GM21737 (cell line): ENCODE results near the gene PPDPF.

Source experiments
- ATAC-seq: cut with Tn5 transposase; IDR thresholded peaks from one replicate; pipeline ENCODE4 v1.9.1; 2021; ENCODE audit warnings: mild to moderate bottlenecking, moderate library complexity; ENCODE audit not compliant: unreplicated experiment

PPDPF gene

DNA sequence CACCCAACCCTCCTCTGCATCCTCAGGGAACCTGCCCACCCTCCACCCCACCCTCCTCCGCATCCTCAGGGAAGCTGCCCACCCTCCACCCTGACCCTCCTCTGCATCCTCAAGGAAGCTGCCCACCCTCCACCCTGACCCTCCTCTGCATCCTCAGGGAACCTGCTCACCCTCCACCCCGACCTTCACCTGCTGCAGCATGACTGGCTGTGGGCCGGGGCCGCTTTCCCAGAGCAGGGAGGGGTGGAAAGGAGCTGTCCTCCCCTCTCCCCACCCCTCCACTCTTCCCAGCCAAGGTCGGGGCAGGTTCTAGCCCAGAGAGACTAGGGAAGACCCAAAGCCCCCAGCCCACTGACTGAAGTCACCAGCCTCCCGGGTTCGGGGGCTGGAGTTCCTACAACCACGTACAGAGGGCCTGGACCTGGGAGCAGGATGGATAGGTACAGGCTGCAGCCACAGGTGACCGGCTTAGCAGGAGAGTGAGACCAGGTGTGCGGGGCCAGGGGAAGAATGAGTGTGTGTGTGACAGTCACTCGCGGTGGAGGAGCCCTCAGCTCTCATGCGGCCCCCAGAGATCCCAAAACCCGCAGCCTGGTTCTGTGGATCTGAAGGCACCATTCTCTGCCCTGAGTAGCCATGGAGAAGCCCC lies 33.3 kb upstream of the PPDPF start:
- ATAC-seq, result no peak

DNA sequence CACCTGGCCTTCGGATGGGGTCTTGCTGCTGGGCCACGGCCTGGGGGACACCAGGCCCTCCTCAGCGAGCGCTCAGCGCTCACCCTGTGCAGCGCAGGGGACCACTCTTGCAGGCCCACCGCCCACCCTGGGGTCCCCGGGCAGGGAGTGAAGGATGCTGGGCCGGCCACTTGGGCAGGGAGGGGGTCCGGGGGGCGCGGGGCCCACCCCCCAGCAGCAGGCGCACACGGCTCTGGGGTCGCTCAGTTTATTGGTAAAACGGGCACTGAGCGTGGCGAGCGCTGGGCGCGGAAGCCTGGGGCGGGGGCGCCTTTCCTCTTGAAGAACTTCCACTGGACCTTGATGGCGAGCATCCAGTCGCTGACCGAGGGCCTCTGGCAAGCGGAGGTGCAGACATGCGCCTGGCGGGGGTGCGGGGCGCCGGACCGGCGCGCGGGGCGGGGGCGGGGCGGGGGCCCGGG lies 32.8 kb upstream of the PPDPF start:
- no peak for ATAC-seq

- ATAC-seq, result no peak
Observed at GRCh38 chr20:63488315-63489251, 32.0 kb upstream of the PPDPF start.

DNA sequence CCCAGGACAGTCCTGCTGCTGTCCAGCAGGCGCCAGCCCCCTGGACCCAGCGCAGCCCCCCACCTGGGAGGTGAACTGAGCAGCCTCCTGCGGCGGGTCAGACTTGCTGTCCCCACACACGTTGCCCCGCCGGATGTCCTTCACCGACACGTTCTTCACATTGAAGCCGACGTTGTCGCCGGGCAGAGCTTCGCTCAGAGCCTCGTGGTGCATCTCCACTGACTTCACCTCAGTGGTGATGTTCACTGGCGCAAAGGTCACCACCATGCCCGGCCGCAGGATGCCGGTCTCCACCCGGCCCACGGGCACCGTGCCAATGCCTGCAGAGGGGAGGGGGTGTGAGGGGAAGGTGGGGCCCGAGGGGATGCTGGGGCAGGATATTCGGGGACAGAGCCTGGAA lies 30.1 kb upstream of the PPDPF start:
- no peak for ATAC-seq

DNA sequence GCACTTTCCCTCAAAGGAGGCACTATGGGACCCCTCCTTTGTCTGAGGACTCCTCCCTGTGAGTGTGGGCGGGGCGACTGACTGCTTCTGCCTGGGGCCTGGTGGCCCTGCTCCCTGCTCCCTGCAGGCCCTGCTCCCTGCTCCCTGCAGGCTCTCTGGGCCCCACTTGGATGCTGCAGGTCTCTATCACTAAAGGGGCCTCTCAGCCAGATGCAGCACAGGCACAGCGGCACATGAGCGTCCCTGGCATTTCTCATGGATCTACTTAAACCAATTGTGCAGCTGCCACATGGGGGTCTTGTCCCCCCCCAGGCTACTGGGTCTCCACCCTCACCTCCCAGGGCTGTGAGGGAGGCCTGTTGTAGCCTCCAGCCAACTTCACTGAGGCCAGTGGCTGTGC lies 29.5 kb upstream of the PPDPF start:
- ATAC-seq, result no peak

DNA sequence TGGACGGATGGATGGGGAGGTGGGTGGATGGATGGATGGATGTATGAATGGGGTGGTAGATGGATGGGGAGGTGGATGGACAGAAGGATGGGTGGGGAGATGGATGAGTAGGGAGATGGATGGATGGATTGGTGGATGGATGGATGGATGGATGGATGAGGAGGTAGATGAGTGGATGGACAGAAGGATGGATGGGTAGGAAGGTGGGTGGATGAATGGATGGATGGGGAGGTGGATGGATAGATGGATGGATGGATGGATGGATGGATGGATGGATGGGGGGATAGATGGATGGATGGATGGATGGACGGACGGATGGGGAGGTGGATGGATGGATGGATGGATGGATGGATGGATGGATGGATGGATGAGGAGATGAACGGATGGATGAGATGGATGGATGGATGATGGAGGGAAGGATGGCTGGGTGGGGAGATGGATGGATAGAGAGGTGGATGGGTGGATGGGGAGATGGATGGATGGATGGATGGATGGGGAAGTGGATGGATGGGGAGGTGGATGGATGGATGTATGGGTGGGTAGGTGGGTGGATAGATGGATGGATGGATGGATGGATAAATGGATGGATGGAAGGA lies 28.8 kb upstream of the PPDPF start:
- ATAC-seq, result no peak

GRCh38 chr20:63492518-63492917 lies 28.0 kb upstream of the PPDPF start:
- ATAC-seq, result no peak

DNA sequence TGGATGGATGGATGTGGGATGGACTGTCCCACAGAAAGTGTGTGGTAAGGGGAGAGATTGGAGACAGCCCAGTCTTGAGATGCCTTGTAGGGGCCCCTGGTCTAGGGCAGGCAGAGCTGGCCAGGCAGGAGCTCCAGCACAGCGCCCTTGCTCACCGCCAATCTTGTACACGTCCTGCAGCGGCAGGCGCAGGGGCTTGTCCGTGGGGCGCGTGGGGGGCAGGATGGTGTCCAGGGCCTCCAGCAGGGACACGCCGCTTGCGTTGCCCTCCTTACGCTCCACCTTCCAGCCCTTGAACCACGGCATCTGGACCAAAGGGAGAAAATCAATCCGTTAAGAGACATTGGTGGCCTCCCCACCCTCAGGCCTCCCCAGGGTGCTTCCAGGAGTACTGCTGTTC lies 27.6 kb upstream of the PPDPF start:
- no peak for ATAC-seq

GRCh38 chr20:63493563-63494020 lies 27.0 kb upstream of the PPDPF start:
- ATAC-seq, result no peak

DNA sequence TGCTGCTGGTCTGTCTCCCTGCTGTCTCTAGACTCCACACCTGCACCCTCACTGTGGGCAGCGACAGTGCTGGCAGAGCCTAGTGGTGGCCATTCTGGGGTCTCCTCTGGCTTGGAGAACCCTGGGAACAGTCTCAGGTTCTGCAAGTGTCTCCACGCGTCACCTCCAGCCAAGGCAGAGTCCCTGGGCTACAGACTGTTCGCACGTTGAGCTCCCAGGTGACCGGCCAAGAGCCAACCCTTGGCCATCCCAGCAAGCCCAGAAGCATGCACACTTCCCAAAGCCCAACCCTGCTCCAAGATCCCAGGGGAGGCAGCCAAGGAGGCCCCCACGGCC lies 26.5 kb upstream of the PPDPF start:
- ATAC-seq, result no peak

DNA sequence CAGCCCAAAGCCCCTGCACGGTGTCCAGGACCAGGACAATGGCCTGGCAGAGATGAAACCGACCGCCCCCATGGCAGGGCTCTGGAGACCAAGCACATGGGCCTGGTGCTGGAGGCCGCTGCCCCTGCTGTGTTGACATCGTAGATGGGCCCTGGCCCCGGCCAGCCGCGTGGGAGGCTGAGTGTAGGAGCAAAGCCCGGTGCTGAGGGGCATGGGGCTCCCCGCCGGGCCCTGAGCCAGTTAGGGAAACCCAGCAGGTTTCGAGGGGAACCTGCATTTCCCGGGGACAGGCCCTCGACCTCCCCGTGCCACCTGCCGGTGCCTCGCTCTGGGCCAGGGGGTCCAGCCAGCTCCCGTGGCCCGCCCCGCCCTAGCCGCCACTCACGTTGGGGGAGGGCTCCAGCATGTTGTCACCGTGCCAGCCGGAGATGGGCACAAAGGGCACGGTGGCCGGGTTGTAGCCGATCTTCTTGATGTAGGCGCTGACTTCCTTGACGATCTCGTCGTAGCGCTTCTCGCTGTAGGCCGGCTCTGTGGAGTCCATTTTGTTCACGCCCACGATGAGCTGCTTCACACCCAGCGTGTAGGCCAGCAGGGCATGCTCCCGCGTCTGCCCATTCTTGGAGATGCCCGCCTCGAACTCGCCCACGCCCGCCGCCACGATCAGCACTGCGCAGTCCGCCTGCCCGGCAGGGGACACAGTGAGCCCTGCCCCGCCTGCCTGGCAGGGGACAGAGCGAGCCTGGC lies 26.0 kb upstream of the PPDPF start:
- no peak for ATAC-seq

- no peak for ATAC-seq
Observed at GRCh38 chr20:63495167-63495720, 25.3 kb upstream of the PPDPF start.

- ATAC-seq, result no peak
Observed at GRCh38 chr20:63495741-63496595, 24.6 kb upstream of the PPDPF start.

DNA sequence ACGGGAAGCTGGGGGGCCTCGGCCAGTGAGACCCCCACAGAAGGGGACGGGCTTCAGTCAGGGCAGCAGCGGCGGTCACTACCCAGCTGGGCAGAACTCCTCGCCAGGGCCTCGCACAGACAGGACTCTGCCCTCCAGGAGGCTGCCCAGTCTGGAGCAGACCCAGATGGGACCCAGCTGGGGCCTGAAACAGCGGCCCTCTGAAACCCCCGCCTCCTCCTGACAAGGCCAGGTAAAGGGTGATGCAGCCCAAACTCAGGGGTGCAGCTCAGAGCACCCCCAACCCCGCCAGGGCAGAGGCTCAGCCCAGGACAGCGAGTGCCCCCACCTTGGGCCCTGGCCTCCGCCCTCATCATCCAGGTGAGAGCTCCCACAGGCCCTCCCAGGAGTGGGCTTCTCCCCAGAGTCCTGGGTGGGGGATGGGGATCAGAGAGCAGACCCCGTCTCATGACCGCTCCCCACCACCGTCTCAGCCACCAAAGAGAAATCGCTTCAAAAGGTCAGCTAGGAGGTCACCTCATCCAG lies 23.9 kb upstream of the PPDPF start:
- ATAC-seq, result no peak

GRCh38 chr20:63497138-63497945 lies 23.2 kb upstream of the PPDPF start:
- ATAC-seq, result no peak

DNA sequence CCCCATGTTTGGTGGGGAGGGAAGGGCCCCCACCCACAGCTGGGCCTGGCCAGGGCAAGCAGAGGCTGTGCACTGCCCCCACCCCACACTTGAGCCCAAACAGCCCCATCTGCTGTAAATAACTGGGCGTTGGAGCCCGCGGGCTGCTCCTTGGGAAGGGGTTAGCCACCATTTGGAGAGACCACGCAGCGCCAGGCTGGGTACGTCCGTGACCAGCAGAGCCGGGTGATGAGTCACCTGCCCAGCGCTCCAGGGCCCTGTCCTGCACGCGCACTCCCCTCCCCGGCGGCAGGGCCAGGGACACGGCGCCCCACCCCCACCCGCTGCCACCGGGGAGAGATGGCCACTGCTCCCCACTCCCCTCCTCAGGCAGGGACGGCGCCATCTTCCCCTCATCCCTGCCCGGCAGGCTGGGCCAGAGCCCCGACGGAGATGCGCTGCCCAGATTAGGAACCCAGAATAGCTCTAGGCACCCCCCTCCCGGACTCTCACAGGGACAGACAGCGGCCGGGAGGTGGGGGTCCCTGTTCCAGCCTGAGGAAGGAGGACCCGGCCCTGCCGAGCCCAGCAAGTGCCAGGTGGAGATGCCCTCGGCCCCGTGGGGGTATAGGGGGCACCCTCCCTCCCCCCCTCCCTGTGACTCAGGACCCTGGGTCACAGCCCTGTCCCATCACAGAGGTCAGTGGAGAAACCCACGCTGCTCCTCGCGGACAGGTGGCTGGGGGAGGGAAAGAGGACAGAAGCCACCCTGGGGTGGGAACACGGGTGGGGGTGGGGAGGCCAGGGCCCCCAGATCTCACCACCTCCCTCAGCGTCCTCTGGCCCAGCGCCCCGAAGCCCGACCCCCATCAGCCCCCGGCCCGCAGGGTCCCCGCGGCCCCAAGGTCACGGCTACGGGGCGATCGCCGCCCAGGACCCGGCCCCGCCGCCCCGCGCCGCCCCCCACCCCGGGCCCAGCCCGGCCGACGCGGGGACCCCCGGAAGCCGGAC lies 22.3 kb upstream of the PPDPF start:
- no peak for ATAC-seq

DNA sequence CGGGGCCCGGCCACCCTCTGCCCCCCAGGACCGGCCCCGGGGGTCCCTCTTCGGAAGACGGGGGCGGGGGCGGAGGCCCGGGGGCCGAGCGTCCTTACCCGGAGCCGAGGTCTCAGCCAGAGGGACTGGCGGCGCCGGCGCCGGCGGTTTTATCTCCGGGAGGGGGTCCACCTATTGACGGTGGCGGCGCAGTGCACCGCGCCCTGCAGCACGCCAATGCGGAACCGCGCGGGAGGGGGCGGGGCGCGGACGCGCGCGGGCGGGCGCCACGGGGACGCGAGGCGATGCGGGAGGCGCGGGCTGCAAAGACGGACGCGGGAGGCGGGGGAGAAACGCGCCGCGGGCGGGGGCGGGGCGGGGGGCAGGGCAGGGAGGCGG lies 21.6 kb upstream of the PPDPF start, which contains the start of gene EEF1A2:
TSS of gene EEF1A2 (minus strand) at position 124 of the 378 bp plus-strand sequence. CDS start 1,320 bp downstream, outside the sequence.
- no peak for ATAC-seq
